ENCODE measurements around the gene ATG7.

ATG7 gene

GRCh38 chr3:11541321-11542303 is 269.4 kb downstream of the ATG7 start:
- no peak for DNase-seq

GRCh38 chr3:11542551-11542950 is 270.4 kb downstream of the ATG7 start:
- DNase-seq: no peak

- peak; percentile 13 for DNase-seq
Observed at GRCh38 chr3:11543141-11543947, 271.1 kb downstream of the ATG7 start.

- DNase-seq: peak; percentile 10
Observed at GRCh38 chr3:11543948-11544387, 271.8 kb downstream of the ATG7 start.

- peak; percentile 75 for DNase-seq
Observed at GRCh38 chr3:11544412-11545181, 272.4 kb downstream of the ATG7 start.

GRCh38 chr3:11545186-11545851 is 273.1 kb downstream of the ATG7 start:
- DNase-seq: peak; percentile 30

- peak; percentile 17 for DNase-seq
Observed at GRCh38 chr3:11546657-11547302, 274.6 kb downstream of the ATG7 start.

- peak; percentile 0 for DNase-seq
Observed at GRCh38 chr3:11547498-11547897, 275.3 kb downstream of the ATG7 start.

- peak; percentile 76 for DNase-seq
Observed at GRCh38 chr3:11548721-11549131, 276.5 kb downstream of the ATG7 start.

GRCh38 chr3:11549580-11550140 is 277.5 kb downstream of the ATG7 start:
- peak; percentile 16 for DNase-seq

GRCh38 chr3:11551036-11551435 is 278.8 kb downstream of the ATG7 start:
- DNase-seq: peak; percentile 7

GRCh38 chr3:11552289-11553264 is 280.4 kb downstream of the ATG7 start:
- DNase-seq: no peak

GRCh38 chr3:11553436-11554235 is 281.4 kb downstream of the ATG7 start:
- no peak for DNase-seq

- no peak for DNase-seq
Observed at GRCh38 chr3:11554236-11554610, 282.0 kb downstream of the ATG7 start.

GRCh38 chr3:11554666-11555065 is 282.5 kb downstream of the ATG7 start:
- no peak for DNase-seq

GRCh38 chr3:11555211-11555782 is 283.1 kb downstream of the ATG7 start:
- DNase-seq: no peak

- DNase-seq: no peak
Observed at GRCh38 chr3:11555881-11556633, 283.9 kb downstream of the ATG7 start.

Measured in right hindlimb (tissue), 1 donor.